HEK293T (cell line): ENCODE results near the gene IGFBPL1.

Experiments
- BHLHE40 ChIP-seq: fragments of 450-650 bp; IDR thresholded peaks from 2 replicates; pipeline ENCODE4 v1.6.1; 2016; ENCODE audit warnings: mild to moderate bottlenecking, moderate library complexity, borderline replicate concordance
- CTBP1 ChIP-seq: fragments of 450-650 bp; IDR thresholded peaks from 2 replicates; pipeline ENCODE4 v1.6.1; 2016; ENCODE audit warnings: borderline replicate concordance
- FOXA1 ChIP-seq: fragments of 450-650 bp; IDR thresholded peaks from 2 replicates; pipeline ENCODE4 v1.6.1; 2016; ENCODE audit warnings: mild to moderate bottlenecking
- FOXK2 ChIP-seq: fragments of 450-650 bp; IDR thresholded peaks from 2 replicates; pipeline ENCODE4 v1.6.1; 2016; ENCODE audit warnings: mild to moderate bottlenecking
- FOXM1 ChIP-seq: fragments of 450-650 bp; IDR thresholded peaks from 2 replicates; pipeline ENCODE4 v1.6.1; 2017; ENCODE audit warnings: mild to moderate bottlenecking, borderline replicate concordance
- LEF1 ChIP-seq: fragments of 450-650 bp; IDR thresholded peaks from 2 replicates; pipeline ENCODE4 v1.6.1; 2017; ENCODE audit warnings: mild to moderate bottlenecking, borderline replicate concordance
- SP1 ChIP-seq: fragments of 450-650 bp; IDR thresholded peaks from 2 replicates; pipeline ENCODE4 v1.6.1; 2017
- SUZ12 ChIP-seq: fragments of 450-650 bp; IDR thresholded peaks from 2 replicates; pipeline ENCODE4 v1.6.1; 2016; ENCODE audit warnings: mild to moderate bottlenecking

- TF ChIP-seq FOXK2 (no peak), SP1 (no peak), LEF1 (no peak), FOXM1 (no peak), SUZ12 (no peak), BHLHE40 (no peak), FOXA1 (no peak), CTBP1 (no peak)
Observed at GRCh38 chr9:38428062-38428461, 3.8 kb upstream of the IGFBPL1 start.
